MV-4-11 (cell line): ENCODE results near the gene RALGPS1.

Source experiments
- DNase-seq: peaks from one replicate; lab custom pipeline; 2025; lab: John Stamatoyannopoulos, UW

The RALGPS1 gene

GRCh38 chr9:127256324-127256723 lies 341.7 kb downstream of the RALGPS1 start:
- DNase-seq = no peak

- no peak for DNase-seq
These were observed 344.3 kb downstream of the RALGPS1 start for GRCh38 chr9:127258606-127259471.

DNA sequence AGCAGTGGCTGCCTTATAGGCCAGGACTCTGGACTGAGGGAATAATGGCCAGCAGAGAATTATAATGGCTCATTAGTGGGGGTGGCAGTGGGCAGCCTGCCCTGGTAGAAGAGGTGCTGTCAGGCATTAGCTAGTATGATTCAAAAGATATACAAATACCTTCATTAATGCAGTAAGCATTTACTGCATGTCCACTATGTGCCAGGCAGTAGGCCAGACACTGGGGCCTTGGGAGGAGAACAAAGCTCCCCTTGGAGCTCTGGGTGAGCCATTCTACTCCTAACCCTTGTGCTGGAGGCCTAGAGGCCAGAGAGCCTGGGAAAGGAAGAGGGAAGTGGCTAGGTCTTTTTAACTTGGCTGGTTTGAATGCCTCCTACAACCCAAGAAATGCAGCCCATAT lies 348.0 kb downstream of the RALGPS1 start:
- no peak for DNase-seq

GRCh38 chr9:127263237-127263636 lies 348.7 kb downstream of the RALGPS1 start:
- DNase-seq = no peak

- no peak for DNase-seq
These were observed 349.1 kb downstream of the RALGPS1 start for GRCh38 chr9:127263664-127264063.

DNA sequence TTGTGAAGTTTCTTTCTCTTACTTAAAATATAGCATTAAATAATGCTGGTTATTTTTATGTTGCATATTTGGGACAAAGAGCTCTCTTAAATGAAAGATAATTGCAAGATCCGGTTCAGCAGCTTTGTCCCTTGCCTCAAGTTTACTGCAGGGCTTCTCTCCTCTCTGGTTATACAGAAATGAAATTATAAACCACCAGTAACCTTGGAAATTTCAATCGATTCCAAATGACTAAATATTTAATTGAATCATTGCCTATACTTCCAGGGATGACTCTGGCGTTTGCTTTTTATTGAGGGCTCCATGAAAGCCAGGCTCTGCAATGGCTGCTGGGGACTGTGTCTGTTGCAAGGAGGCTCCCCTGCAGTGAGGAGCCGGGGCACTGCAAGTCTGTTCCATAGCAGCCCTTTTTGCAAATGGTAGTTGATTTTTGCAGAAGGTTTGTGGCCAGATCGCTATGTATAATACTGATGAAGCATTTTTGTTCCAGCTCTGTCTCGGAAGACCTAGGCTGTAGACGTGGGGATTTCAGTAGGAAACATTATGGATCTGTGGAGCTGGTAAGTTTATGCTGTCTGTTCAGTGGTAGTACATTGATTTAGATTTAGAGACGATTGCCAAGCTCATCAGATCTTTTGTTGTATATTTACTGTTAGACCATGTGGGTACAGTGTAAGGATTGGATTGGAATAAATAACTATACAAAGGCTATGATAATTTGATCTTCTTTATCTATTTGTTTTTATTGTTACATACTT lies 350.1 kb downstream of the RALGPS1 start, which contains the start of gene GARNL3:
TSS of gene GARNL3 (plus strand) at position 313 of the 758 bp plus-strand sequence. CDS start at position 417, 104 bp downstream.
- DNase-seq = no peak

DNA sequence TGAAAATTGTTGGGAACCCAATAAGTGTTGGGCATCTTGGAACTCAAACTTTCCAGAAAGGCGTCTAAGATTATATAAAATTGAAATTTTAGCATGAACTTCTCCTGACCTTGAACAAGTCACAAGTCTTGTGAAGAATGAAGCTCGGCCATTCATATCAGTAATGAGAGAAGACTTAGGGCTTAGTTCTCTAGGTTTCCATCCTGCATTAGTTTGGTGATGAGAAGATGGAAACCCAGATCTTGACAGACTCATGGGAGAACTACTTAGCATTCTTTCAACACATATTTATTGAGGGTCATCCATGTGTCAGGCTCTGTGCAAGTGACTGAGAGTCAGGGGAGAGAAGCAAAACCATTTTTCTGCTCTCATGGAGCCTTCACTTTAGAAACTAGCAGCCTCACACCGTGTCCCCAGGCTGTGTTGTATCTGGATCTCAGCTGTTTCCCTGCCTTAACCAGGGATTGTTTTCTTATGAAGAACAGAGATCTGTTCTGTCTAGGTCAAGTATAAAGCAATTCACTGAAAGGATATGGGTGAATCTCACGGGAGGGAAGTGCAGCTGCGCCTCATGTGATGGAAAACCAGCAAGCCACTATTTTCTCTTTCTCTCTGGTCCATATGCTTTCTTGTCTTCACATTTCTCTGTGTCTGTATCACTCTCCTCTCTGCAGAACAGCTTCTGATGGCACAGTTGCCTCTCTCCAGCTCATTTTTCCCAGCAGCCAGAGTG lies 353.4 kb downstream of the RALGPS1 start:
- DNase-seq = no peak

DNA sequence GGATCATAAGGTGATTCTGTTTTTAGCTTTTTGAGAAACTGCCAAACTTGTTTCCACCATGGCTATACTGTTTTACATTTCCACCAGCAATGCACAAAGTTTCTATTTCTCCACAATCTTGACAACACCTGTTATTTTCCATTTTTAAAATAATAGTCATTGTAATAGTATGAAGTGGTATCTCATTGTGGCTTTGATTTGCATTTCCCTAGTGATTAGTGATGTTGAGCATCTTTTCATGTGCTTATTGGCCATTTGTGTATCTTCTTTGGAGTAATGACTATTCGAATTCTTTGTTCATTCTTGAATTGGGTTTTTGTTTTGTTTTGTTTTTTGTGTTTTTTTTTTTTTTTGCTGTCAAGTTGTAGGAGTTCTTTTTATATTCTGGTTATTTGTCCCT lies 354.9 kb downstream of the RALGPS1 start:
- no peak for DNase-seq
